K562 (cell line): ENCODE measurements around the gene SMNDC1. TPM values are rescaled to one million over a fixed set of nuclear protein-coding genes. Genes with fewer than 3 reads are reported as not detected.
A peak's percentile ranks its signal among the peaks of the same experiment; 100 is the strongest.

Experiments used
- POLR2G ChIP-seq: fragments of 200-400 bp; formaldehyde crosslinking; IDR thresholded peaks from 2 replicates; pipeline ENCODE4 v1.6.1; 2017; ENCODE audit warnings: low read depth, mild to moderate bottlenecking, antibody characterized with exemption, low read length, moderate library complexity
- SMC3 ChIP-seq: conservative IDR thresholded peaks from 2 replicates; pipeline ENCODE4 v1.6.1; 2011; ENCODE audit warnings: low read depth, low read length, improper control_type of control experiment; ENCODE audit not compliant: insufficient read depth
- polyA plus RNA-seq, 8 experiments: library from polyadenylated mRNA; depleted of rRNA in 4 of 8; stranded (reverse) in 5 of 8; unstranded in 3 of 8; fragments of >200 nt; fragmentation: Nextera tagmentation in 2 of 8; fragmentation: Illumina TruSeq in 1 of 8; extraction: Ambion mirVana in 2 of 8; extraction: Trizol in 1 of 8; gene quantifications; 2 replicates each; pipeline versions ENCODE4 v1.2.1 to v1.2.3, GENCODE V29; 2011 to 2014; ENCODE audit warnings: inconsistent platforms in 1 of 8, missing spikeins in 1 of 8
- total RNA-seq, 7 experiments: library from RNA; depleted of rRNA in 6 of 7; stranded (reverse); fragments of >200 nt in 6 of 7; fragmentation: Illumina TruSeq in 2 of 7; extraction: Trizol in 2 of 7; gene quantifications; 2 replicates each; pipeline versions ENCODE4 v1.2.1 to v1.2.3, GENCODE V29; 2011 to 2021; ENCODE audit warnings: low replicate concordance in 1 of 7
- TF ChIP-seq, protein P1 (sequence below), 2 experiments: fragments of 450-650 bp; formaldehyde crosslinking in 1 of 2; IDR thresholded peaks; 2 replicates each; pipeline versions ENCODE4 v1.4.0 to v1.6.1; 2014 to 2020; ENCODE audit warnings: mild to moderate bottlenecking in 2 of 2, borderline replicate concordance in 1 of 2, low read depth in 1 of 2
- TF ChIP-seq, protein P2 (sequence below), 2 experiments: fragments of 450-650 bp; conservative IDR thresholded peaks; 2 replicates each; pipeline ENCODE4 v1.6.1; 2017; ENCODE audit warnings: mild to moderate bottlenecking in 2 of 2, moderate library complexity in 2 of 2

Gene SMNDC1
- total and polyA plus RNA-seq, 9 of the 15 experiments (the other 6 are each of a cell fraction or from before 2014, with no cell fraction given): 6.8 to 35.8 (median 12.3) TPM

DNA sequence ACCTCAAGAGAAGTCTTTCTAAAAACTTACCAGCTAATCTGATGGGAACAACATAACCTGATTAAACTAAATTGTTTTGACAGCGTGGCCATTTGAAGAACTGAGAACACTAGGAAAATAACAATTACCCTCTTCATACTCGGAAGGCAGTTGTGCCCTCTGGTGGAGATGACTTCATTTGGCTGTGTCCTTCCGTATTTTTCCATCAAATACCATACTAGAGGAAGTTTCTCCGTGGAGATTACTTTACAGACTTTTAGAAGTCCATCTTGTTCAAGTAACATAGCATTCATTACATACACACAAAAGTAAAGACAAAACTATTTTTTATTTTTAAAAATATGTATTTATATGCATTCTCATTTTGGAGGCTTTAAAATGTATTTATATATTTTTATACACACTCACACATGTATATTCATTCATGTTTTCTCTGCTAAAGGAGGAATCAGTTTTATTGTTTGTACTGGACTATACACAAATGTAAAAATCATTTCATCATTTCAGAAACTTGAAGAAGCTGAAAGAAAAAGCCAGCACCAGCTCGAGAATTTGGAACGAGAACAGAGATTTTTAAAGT is 25.2 kb downstream of the SMNDC1 start (continued):
- TF ChIP-seq, protein P1, sequence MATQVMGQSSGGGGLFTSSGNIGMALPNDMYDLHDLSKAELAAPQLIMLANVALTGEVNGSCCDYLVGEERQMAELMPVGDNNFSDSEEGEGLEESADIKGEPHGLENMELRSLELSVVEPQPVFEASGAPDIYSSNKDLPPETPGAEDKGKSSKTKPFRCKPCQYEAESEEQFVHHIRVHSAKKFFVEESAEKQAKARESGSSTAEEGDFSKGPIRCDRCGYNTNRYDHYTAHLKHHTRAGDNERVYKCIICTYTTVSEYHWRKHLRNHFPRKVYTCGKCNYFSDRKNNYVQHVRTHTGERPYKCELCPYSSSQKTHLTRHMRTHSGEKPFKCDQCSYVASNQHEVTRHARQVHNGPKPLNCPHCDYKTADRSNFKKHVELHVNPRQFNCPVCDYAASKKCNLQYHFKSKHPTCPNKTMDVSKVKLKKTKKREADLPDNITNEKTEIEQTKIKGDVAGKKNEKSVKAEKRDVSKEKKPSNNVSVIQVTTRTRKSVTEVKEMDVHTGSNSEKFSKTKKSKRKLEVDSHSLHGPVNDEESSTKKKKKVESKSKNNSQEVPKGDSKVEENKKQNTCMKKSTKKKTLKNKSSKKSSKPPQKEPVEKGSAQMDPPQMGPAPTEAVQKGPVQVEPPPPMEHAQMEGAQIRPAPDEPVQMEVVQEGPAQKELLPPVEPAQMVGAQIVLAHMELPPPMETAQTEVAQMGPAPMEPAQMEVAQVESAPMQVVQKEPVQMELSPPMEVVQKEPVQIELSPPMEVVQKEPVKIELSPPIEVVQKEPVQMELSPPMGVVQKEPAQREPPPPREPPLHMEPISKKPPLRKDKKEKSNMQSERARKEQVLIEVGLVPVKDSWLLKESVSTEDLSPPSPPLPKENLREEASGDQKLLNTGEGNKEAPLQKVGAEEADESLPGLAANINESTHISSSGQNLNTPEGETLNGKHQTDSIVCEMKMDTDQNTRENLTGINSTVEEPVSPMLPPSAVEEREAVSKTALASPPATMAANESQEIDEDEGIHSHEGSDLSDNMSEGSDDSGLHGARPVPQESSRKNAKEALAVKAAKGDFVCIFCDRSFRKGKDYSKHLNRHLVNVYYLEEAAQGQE (IDR thresholded peaks at IDR 0.05; ENCODE audit: borderline replicate concordance): peak; percentile 87; the same call in 1 of the 2 replicates
- TF ChIP-seq, protein P1 (CRISPR knock-in tag; IDR thresholded peaks at IDR 0.05; ENCODE audit: low read depth): no peak
- TF ChIP-seq, protein P2, sequence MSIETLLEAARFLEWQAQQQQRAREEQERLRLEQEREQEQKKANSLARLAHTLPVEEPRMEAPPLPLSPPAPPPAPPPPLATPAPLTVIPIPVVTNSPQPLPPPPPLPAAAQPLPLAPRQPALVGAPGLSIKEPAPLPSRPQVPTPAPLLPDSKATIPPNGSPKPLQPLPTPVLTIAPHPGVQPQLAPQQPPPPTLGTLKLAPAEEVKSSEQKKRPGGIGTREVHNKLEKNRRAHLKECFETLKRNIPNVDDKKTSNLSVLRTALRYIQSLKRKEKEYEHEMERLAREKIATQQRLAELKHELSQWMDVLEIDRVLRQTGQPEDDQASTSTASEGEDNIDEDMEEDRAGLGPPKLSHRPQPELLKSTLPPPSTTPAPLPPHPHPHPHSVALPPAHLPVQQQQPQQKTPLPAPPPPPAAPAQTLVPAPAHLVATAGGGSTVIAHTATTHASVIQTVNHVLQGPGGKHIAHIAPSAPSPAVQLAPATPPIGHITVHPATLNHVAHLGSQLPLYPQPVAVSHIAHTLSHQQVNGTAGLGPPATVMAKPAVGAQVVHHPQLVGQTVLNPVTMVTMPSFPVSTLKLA (conservative IDR thresholded peaks at IDR 0.05): 0 out of 4 replicates have a peak, but pooled peaks of 1 of the 2 experiments have one; percentile 42
- TF ChIP-seq POLR2G (no peak), SMC3 (peak; percentile 84)
- TF ChIP-seq, all 486 proteins: peak for 9
